Measurements from ENCODE around the gene GLIPR2. TPM values are rescaled to one million over a fixed set of nuclear protein-coding genes. Genes with fewer than 3 reads are reported as not detected.

GLIPR2 gene
- total RNA-seq, 4 donors from 2014 or later: 13.6 to 71.1 (median 42.2) TPM

DNA sequence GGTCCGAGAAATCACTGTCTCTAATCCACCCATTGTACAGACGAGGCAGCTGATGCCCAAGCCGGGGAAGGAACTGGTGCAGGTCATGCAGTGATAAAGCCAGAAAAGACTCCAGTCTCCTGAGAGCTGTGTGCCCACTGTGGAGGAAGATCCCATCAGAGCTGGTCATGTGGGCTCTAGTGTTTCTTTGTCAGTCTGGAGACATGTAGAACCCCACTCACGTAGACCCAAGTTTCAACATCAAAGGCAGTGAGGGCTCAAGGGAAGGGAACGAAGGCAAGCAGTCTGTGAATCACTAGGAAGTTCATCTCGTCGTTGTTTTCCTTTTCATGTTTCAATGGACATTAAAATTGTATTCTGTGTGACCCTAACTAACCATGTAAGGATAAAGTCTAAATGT, 14.6 kb upstream of the GLIPR2 start:
- DNase-seq (ENCODE audit: low spot score): no peak
- no peak for ATAC-seq (ENCODE audit: low FRiP score)
- no peak for TF ChIP-seq CTCF (IDR thresholded peaks at IDR 0.05)

GRCh38 chr9:36123515-36123914, 13.0 kb upstream of the GLIPR2 start:
- ATAC-seq (ENCODE audit: low FRiP score) (no peak), DNase-seq (ENCODE audit: low spot score) (no peak)
- TF ChIP-seq CTCF (IDR thresholded peaks at IDR 0.05): no peak

DNA sequence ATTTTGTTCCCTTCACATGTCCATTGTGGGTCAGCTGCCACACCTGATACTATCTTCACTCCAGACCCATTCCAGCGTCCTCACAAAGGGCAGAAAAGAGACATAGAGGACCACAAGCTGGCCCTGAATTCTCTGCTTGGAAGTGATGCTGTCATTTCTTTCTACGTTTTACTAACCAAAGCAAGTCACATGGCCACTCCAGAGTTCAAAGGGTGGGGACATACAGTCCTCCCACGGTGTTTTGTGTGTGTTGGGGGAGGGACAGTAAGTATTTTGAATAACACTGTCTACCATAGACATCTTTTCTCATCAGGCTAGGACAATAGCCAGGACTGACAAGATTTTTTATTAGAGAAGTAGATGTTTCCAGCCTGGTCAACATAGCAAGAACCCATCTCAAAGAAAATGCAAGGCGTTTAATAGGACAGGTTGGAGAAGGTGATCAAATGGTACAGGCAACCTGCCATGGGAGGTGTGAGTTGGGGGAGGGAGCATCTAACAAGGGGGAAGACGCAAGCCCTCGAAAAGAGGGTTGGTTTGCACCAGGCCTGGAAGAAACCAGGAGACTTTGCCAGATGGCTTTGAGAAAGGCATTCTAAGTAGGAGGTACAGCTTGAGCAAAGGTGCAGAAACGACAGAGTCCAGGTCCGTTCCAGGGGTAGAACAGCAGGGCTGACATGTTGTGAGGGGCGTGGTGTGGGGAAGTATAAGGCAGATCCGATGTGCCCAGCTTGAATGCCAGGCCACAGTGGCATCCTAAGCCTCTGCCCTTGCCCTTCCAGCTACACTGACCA, 11.3 kb upstream of the GLIPR2 start:
- DNase-seq (ENCODE audit: low spot score) (no peak), ATAC-seq (ENCODE audit: low FRiP score) (no peak)
- TF ChIP-seq CTCF (IDR thresholded peaks at IDR 0.05): no peak

- no peak for TF ChIP-seq CTCF (IDR thresholded peaks at IDR 0.05)
- no peak for ATAC-seq (ENCODE audit: low FRiP score)
- DNase-seq (ENCODE audit: low spot score): no peak
Observed at GRCh38 chr9:36126016-36126730, 10.4 kb upstream of the GLIPR2 start.

- no peak for DNase-seq (ENCODE audit: low spot score)
- no peak for TF ChIP-seq CTCF (IDR thresholded peaks at IDR 0.05)
- peak; percentile 43 for ATAC-seq (ENCODE audit: low FRiP score)
Observed at GRCh38 chr9:36127652-36128244, 8.8 kb upstream of the GLIPR2 start.

GRCh38 chr9:36128349-36128748, 8.2 kb upstream of the GLIPR2 start:
- TF ChIP-seq CTCF (IDR thresholded peaks at IDR 0.05): no peak
- no peak for ATAC-seq (ENCODE audit: low FRiP score)

More at GRCh38 chr9:36128349-36128748, 8.2 kb upstream of the GLIPR2 start:
- DNase-seq (ENCODE audit: low spot score): no peak

All from omental fat pad (tissue), 4 donors.